Pons (tissue), 1 donor: ENCODE measurements around the gene C2.
"Not testable (repeated sequence)": the region's sequence is repeated elsewhere in the genome, so short reads cannot be mapped to it uniquely, and the experiment has no call there.

ENCODE experiments used
- DNase-seq: peaks from one replicate; pipeline ENCODE4 v3.0.0-alpha.2; 2016; ENCODE audit warnings: low spot score

The C2 gene

GRCh38 chr6:31979238-31979898 lies 51.9 kb downstream of the C2 start:
- DNase-seq = no peak

GRCh38 chr6:31980195-31980876 lies 52.8 kb downstream of the C2 start:
- not testable (repeated sequence) for DNase-seq

GRCh38 chr6:31980998-31981397 lies 53.5 kb downstream of the C2 start:
- DNase-seq = not testable (repeated sequence)

- DNase-seq = not testable (repeated sequence)
Observed at GRCh38 chr6:31981744-31982143, 54.2 kb downstream of the C2 start, which contains the start of gene C4A. C4A (plus strand) TSS chr6:31982057; CDS start chr6:31982108, 51 bp downstream.

GRCh38 chr6:31989363-31989762 lies 61.8 kb downstream of the C2 start:
- not testable (repeated sequence) for DNase-seq

GRCh38 chr6:31994421-31994820 lies 66.9 kb downstream of the C2 start:
- not testable (repeated sequence) for DNase-seq
